ENCODE results near the gene SLC45A2. TPM values are rescaled to one million over a fixed set of nuclear protein-coding genes. Genes with fewer than 3 reads are reported as not detected.

The SLC45A2 gene
- total RNA-seq, 1 experiment from 2014 or later = not detected

- Mint-ChIP-seq H3K27ac (no peak overlapping the region), H3K27me3 (ENCODE audit: low read depth) (no peaks in the 10 kb centered on the region), H3K36me3 (ENCODE audit: insufficient read depth in 1 of 3, low read depth in 3 of 3) (no peaks in the 10 kb centered on the region), H3K4me3 (no peak overlapping the region), H3K4me1 (peaks cover 5 to 13% of the 10 kb centered on the region in 2 experiments; a peak in 3 of 4 replicates), H3K9me3 (no peaks in the 10 kb centered on the region)
- no peak overlapping the region for H3K23ac ChIP-seq (ENCODE audit: insufficient read length, low read depth, low read length)
- no peak overlapping the region for H4K5ac ChIP-seq (ENCODE audit: insufficient read length, low read depth, low read length)
- H3K9me3 ChIP-seq (ENCODE audit: control insufficient read depth, low read depth, low read length) = no peaks in the 10 kb centered on the region
- H2BK120ac ChIP-seq (ENCODE audit: low read depth, low read length, poor library complexity, severe bottlenecking) = no peak overlapping the region
- WGBS (ENCODE audit: extremely low coverage, insufficient read length, low lambda C conversion rate) = no CpG with 5 or more reads among the region's 2 CpGs
- no peak overlapping the region for H3K4me2 ChIP-seq (ENCODE audit: insufficient read depth, insufficient read length, low read length)
- no peak overlapping the region for H3T11ph ChIP-seq (ENCODE audit: low read length)
- no peak overlapping the region for H2BK5ac ChIP-seq (ENCODE audit: insufficient read length, low read length)
- no peak overlapping the region for H2AK5ac ChIP-seq (ENCODE audit: insufficient read length, low read length)
- H3K4me1 ChIP-seq (ENCODE audit: insufficient read depth, low read length) = no peaks in the 10 kb centered on the region
- H3K56ac ChIP-seq (ENCODE audit: insufficient read length, low read depth, low read length) = no peak overlapping the region
- no peak for TF ChIP-seq CTCF (conservative IDR thresholded peaks at IDR 0.05)
- no peaks in the 10 kb centered on the region for H3K23me2 ChIP-seq (ENCODE audit: insufficient read length, low read depth, low read length, poor library complexity, severe bottlenecking)
- H3K14ac ChIP-seq (ENCODE audit: insufficient read depth, low read length) = no peak overlapping the region
- H2BK20ac ChIP-seq (ENCODE audit: low read depth, low read length, poor library complexity, severe bottlenecking) = no peak overlapping the region
- no peak overlapping the region for H4K8ac ChIP-seq (replicated peaks; ENCODE audit: insufficient read length, low read depth, low read length)
- H3K27me3 ChIP-seq (ENCODE audit: insufficient read depth, low read length) = no peaks in the 10 kb centered on the region
- H3K79me1 ChIP-seq (ENCODE audit: insufficient read depth, low read depth, low read length, poor library complexity, severe bottlenecking) = no peaks in the 10 kb centered on the region
- no peak for DNase-seq
- no peak overlapping the region for H2BK12ac ChIP-seq (ENCODE audit: insufficient read length, low read depth, low read length)
- no peaks in the 10 kb centered on the region for H3K79me2 ChIP-seq (ENCODE audit: insufficient read depth, low read length)
- no peak overlapping the region for H2AFZ ChIP-seq (ENCODE audit: low read length)
- H4K20me1 ChIP-seq (ENCODE audit: control insufficient read depth, insufficient read depth, insufficient read length) = no peaks in the 10 kb centered on the region
- no peak overlapping the region for H2BK15ac ChIP-seq (ENCODE audit: low read depth, low read length)
- no peak overlapping the region for H4K91ac ChIP-seq (ENCODE audit: insufficient read length, low read depth, low read length)
- H3K9ac ChIP-seq (ENCODE audit: extremely low read depth, insufficient read length, low read length) = no peak overlapping the region
- no peak overlapping the region for H3K27ac ChIP-seq (ENCODE audit: insufficient read length, low read depth, low read length)
- H3K4ac ChIP-seq (ENCODE audit: low read depth, low read length) = no peak overlapping the region
- no peak overlapping the region for H3K18ac ChIP-seq (ENCODE audit: insufficient read length, low read depth, low read length)
These were observed 30.1 kb upstream of the SLC45A2 start for GRCh38 chr5:34014626-34015025.
